ENCODE measurements around the gene CCDC137.

Gene CCDC137

DNA sequence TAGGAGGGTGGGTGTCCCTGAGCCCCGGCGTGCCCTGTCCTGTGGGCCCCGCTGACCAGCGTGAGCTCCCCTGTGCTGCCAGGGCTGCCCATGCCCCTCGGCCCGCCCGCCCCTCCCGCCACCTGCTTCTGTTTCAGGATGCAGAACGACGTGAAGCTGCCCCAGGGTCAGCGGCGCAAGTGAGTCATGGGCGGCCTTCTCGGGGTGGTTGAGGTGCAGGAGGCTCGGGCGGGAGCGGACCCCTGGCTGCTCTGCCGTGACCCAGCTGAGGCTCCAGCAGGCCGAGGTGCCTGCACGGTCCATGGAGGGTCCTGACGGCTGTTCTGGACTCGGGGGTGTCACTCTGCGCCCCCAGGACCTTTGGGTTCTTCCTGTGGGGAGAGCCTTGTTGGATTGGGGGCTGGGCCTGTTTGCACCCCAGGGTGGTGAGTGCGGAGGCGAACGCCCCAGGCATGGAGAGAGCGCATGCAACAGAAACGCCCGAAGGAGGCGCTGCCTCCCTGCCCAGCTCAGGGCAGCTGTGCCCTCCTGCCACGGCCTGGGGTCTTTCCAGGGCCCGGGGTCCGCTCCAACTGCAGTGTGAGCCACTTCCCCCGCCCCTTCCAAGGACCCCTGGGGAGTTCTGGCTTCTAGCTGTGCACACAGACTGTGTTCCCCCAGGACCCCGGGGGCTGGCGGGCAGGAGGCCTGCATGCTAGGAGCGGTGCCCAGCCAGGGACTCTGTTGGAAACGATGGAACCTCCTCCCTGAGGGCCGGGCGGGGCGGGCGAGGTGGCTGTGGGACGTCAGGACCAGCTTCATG lies 49.5 kb downstream of the CCDC137 start:
- no peak for DNase-seq (ENCODE audit: low spot score)

DNA sequence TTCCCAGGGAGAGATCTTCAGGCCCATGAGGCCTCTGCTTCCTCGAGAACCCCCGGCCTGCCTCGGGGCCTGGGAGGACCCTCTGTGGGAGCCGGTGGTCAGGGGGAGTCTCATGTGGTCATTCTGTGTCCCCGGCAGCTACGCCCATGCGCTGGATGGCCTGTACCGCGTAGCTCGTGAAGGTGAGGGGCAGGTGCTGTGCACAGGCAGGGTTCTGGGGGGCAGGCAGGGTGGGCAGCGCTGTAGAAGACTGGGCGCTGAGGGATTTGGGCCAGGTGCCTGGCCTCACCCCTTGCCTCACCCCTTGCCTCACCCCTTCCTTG lies 50.1 kb downstream of the CCDC137 start:
- no peak for DNase-seq (ENCODE audit: low spot score)

GRCh38 chr17:81717049-81717765 lies 50.7 kb downstream of the CCDC137 start:
- no peak for DNase-seq (ENCODE audit: low spot score)

DNA sequence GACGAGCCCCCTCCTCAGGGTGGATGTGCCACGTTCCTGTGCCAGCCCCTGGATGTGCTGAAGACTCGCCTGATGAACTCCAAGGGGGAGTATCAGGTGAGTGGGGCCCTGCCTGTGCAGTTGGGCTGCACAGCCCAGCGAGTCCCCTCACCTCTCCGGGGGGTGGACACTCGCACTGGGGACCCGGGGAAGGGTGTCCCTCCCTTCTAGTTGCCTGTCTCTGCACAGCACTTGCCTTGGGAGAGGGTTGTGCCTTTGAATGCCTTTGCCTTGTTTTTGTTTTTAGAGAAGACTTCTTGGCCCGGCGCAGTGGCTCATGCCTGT lies 51.2 kb downstream of the CCDC137 start:
- no peak for DNase-seq (ENCODE audit: low spot score)

GRCh38 chr17:81719410-81720266 lies 53.1 kb downstream of the CCDC137 start:
- no peak for DNase-seq (ENCODE audit: low spot score)

DNA sequence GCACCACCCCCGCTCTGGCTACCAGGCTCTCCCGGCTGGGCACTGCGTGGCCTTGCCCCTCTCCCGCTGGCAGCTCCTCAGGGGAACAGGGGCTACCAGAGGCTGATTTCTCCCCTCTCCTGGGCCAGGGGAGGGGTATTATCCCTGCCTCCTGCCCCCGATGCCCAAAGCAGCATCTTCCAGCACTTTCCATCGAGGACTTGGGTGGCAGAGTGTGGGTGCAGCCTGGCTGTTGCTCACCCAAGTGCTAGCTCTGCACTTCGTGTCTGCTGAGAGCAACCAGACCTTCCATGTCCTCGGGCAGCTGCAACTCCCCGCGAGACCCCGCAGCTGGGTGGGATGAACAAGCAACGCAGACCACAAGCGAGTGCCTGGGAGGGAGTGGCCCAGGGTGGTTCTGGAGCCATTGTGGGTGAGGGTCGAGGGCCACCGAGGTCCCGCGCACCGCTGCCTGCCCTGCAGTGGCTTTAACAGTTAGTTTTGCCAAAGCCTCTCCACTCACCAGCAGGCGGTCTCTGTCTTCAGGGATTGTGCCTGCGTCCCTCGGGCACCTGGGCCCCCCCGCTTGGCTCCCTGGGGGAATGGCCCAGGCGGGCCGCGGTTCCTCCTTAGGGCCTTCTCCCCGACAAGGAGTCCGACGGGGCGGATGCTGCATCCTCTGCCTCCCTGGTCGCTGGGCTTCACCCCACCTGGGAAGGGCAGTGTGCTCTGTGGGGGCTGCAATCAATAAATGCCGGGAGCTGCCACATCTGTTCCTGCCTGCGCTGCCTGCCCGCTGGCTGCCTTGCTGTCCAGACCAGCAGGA lies 53.9 kb downstream of the CCDC137 start:
- no peak for DNase-seq (ENCODE audit: low spot score)

DNA sequence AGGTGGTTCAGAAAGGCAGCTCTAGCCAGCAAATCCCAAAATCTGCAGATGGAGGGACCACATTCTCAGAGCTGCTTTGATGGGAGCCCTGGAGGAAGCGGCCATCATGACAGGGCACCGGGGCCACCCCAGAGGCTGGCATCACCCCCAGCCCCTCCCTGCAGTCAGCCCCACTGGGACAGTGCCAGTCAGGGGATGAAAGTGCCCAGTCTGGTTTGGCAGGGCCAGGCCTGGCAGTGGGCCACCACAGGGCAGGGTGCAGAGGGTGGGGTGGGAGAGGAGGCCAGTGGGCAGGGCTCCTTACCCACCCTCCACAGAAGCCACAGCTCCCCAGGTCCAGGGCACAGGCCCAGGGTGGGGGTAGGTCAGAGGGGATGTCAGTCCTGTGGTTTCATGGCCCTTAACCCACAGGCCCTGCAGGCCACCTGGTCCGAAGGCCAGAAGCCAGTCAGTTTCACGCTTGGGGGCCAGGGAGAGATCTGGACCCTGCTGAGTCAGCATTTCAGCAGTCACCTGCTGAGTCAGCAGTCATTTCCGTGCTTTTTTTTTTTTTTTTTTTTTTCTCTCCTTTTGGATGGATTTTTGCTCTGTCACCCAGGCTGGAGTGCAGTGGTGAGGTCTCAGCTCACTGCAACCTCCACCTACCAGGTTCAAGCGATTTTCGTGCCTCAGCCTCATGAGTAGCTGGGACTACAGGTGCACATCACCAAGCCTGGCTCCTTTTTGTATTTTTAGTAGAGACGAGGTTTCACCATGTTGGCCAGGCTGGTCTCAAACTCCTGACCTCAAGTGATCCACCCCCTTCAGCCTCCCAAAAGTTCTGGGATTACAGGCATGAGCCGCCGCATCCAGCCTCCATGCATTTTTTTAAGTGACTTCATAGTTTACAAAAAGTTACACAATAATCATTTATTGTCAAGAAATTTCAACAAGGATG lies 55.9 kb downstream of the CCDC137 start:
- DNase-seq (ENCODE audit: low spot score), result no peak
